Measurements from ENCODE around the gene SULF2. TPM values are rescaled to one million over a fixed set of nuclear protein-coding genes. Genes with fewer than 3 reads are reported as not detected.

Gene SULF2
- total RNA-seq, 3 donors from 2014 or later = 36.3 to 62.5 (median 58.0) TPM

DNA sequence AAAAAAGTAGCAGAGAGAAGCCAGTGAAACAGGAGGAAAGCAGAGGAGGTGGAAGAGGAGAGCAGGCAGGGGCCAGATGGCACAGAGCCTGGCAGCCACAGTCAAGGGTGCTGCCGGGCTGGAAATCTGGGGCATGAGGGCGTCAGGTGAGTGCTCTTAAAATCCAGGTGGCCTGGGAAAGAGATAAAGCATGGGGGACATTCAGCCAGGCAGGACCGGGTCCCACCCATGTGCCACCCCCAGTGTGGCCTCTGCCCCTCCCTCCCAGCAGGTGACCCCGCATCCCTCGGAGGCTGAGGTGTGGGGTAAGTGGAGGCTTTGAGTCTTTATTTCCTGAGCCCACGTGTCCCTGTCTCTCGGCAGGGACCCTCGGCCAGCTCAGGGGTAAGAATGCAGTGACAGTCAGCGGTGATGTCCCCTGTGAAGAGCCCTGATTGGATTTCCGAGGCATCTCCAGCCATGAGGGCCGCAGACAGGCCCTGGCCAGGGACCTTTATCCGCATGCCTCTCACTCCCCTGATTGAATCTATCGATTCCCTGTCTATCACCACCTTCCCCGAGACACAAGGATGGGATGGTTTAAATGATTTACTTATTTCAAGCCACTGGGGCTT is 33.8 kb upstream of the SULF2 start:
- Histone ChIP-seq H3K27me3 (peaks cover 0 to 9% of the 10 kb centered on the region in 2 donors), H3K36me3 (no peaks in the 10 kb centered on the region), H3K4me1 (no peaks in the 10 kb centered on the region), H3K9me3 (peaks cover 0 to under 1% of the 10 kb centered on the region in 2 donors), H3K4me3 (no peak overlapping the region), H3K27ac (no peak overlapping the region)
- TF ChIP-seq POLR2A (IDR thresholded peaks at IDR 0.05) (no peak), POLR2AphosphoS5 (IDR thresholded peaks at IDR 0.05) (no peak), CTCF (IDR thresholded peaks at IDR 0.05) (no peak)
- DNase-seq (ENCODE audit: low spot score in 2 of 2) = no peak
- intact Hi-C loops (cut with DNase I; ENCODE audit: low total_unique reads) = no loop called here

GRCh38 chr20:47818466-47818865 is 33.2 kb upstream of the SULF2 start:
- Histone ChIP-seq H3K4me1 (no peaks in the 10 kb centered on the region), H3K4me3 (no peak overlapping the region), H3K9me3 (peaks cover under 1 to 7% of the 10 kb centered on the region in 2 donors), H3K36me3 (no peaks in the 10 kb centered on the region), H3K27ac (no peak overlapping the region), H3K27me3 (peaks cover 0 to 9% of the 10 kb centered on the region in 2 donors)
- no peak for DNase-seq (ENCODE audit: low spot score in 2 of 2)
- TF ChIP-seq CTCF (IDR thresholded peaks at IDR 0.05) (no peak), POLR2AphosphoS5 (IDR thresholded peaks at IDR 0.05) (no peak), POLR2A (IDR thresholded peaks at IDR 0.05) (no peak)
- intact Hi-C loops (cut with DNase I; ENCODE audit: low total_unique reads) = no loop called here

GRCh38 chr20:47818016-47818415 is 32.7 kb upstream of the SULF2 start:
- peaks cover 4 to 9% of the 10 kb centered on the region in 2 donors for H3K9me3 ChIP-seq
- H3K4me1 ChIP-seq = no peaks in the 10 kb centered on the region
- intact Hi-C loops (cut with DNase I; ENCODE audit: low total_unique reads) = no loop called here
- peaks cover 0 to 9% of the 10 kb centered on the region in 2 donors for H3K27me3 ChIP-seq
- H3K36me3 ChIP-seq = no peaks in the 10 kb centered on the region
- TF ChIP-seq POLR2A (IDR thresholded peaks at IDR 0.05) = no peak
- H3K4me3 ChIP-seq = no peak overlapping the region
- no peak for DNase-seq (ENCODE audit: low spot score in 2 of 2)
- no peak overlapping the region for H3K27ac ChIP-seq

- peaks cover 0 to 9% of the 10 kb centered on the region in 2 donors for H3K27me3 ChIP-seq
- intact Hi-C loops (cut with DNase I; ENCODE audit: low total_unique reads) = no loop called here
- H3K4me1 ChIP-seq = no peaks in the 10 kb centered on the region
- DNase-seq (ENCODE audit: low spot score in 2 of 2) = no peak
- H3K36me3 ChIP-seq = no peaks in the 10 kb centered on the region
- no peak overlapping the region for H3K27ac ChIP-seq
- peaks cover 4 to 9% of the 10 kb centered on the region in 2 donors for H3K9me3 ChIP-seq
- H3K4me3 ChIP-seq = no peak overlapping the region
- TF ChIP-seq POLR2AphosphoS5 (IDR thresholded peaks at IDR 0.05) = no peak
- no peak for TF ChIP-seq CTCF (IDR thresholded peaks at IDR 0.05)
Measured at GRCh38 chr20:47817573-47817972, 32.3 kb upstream of the SULF2 start.

- Histone ChIP-seq H3K27ac (no peak overlapping the region), H3K27me3 (peaks cover 0 to 9% of the 10 kb centered on the region in 2 donors), H3K36me3 (no peaks in the 10 kb centered on the region), H3K9me3 (peaks cover 4 to 9% of the 10 kb centered on the region in 2 donors), H3K4me1 (no peaks in the 10 kb centered on the region), H3K4me3 (no peak overlapping the region)
- TF ChIP-seq POLR2A (IDR thresholded peaks at IDR 0.05) (no peak), POLR2AphosphoS5 (IDR thresholded peaks at IDR 0.05) (no peak), CTCF (IDR thresholded peaks at IDR 0.05) (no peak)
- intact Hi-C loops (cut with DNase I; ENCODE audit: low total_unique reads) = no loop called here
- no peak for DNase-seq (ENCODE audit: low spot score in 2 of 2)
Measured at GRCh38 chr20:47816487-47817451, 31.5 kb upstream of the SULF2 start.
